Neural crest cell (in vitro differentiated cells): ENCODE measurements around the gene BAIAP2. TPM values are rescaled to one million over a fixed set of nuclear protein-coding genes. Genes with fewer than 3 reads are reported as not detected.
A peak's percentile ranks its signal among the peaks of the same experiment; 100 is the strongest.

Source experiments
- DNase-seq: peaks from one replicate; pipeline ENCODE4 v3.0.0; 2021; ENCODE audit warnings: low read depth, mixed read lengths, low spot score
- H3K27ac Mint-ChIP-seq: one replicate; pipeline ENCODE4 v1.8.0; 2021; ENCODE audit warnings: mild to moderate bottlenecking, mixed read lengths; ENCODE audit not compliant: unreplicated experiment
- H3K27me3 Mint-ChIP-seq: 2 replicates; pipeline ENCODE4 v1.8.0; 2021; ENCODE audit warnings: low read depth, mild to moderate bottlenecking, mixed read lengths
- H3K36me3 Mint-ChIP-seq: 2 replicates; pipeline ENCODE4 v1.8.0; 2021; ENCODE audit warnings: low read depth, mild to moderate bottlenecking, mixed read lengths
- H3K4me1 Mint-ChIP-seq: 2 replicates; pipeline ENCODE4 v1.8.0; 2021; ENCODE audit warnings: mixed read lengths
- H3K4me3 Mint-ChIP-seq: one replicate; pipeline ENCODE4 v1.8.0; 2021; ENCODE audit warnings: mild to moderate bottlenecking, mixed read lengths
- H3K9me3 Mint-ChIP-seq: 2 replicates; pipeline ENCODE4 v1.8.0; 2021; ENCODE audit warnings: mixed read lengths
- CTCF ChIP-seq: fragments of 200-600 bp; sonication (generic); conservative IDR thresholded peaks from 2 replicates; pipeline ENCODE4 v1.5.0; 2021; ENCODE audit warnings: antibody characterized with exemption, mild to moderate bottlenecking
- total RNA-seq: library from RNA; stranded (reverse); gene quantifications from 2 replicates; pipeline ENCODE4 v1.2.1, GENCODE V29; 2021

BAIAP2 gene
- total RNA-seq, 1 donor from 2014 or later = 47.5 TPM

GRCh38 chr17:81161972-81162371 is 127.0 kb downstream of the BAIAP2 start:
- TF ChIP-seq CTCF = no peak
- DNase-seq = no peak
- no peaks in the 10 kb centered on the region for H3K36me3 Mint-ChIP-seq
- no peak overlapping the region for H3K4me3 Mint-ChIP-seq
- H3K4me1 Mint-ChIP-seq = no peaks in the 10 kb centered on the region
- H3K27me3 Mint-ChIP-seq = no peaks in the 10 kb centered on the region
- no peaks in the 10 kb centered on the region for H3K9me3 Mint-ChIP-seq
- H3K27ac Mint-ChIP-seq = no peak overlapping the region

GRCh38 chr17:81162491-81162890 is 127.5 kb downstream of the BAIAP2 start:
- Mint-ChIP-seq H3K4me1 (no peaks in the 10 kb centered on the region), H3K27me3 (peaks cover 2% of the 10 kb centered on the region), H3K9me3 (no peaks in the 10 kb centered on the region), H3K27ac (no peak overlapping the region), H3K4me3 (no peak overlapping the region), H3K36me3 (no peaks in the 10 kb centered on the region)
- no peak for TF ChIP-seq CTCF
- no peak for DNase-seq

GRCh38 chr17:81163051-81163695 is 128.2 kb downstream of the BAIAP2 start:
- Mint-ChIP-seq H3K36me3 (no peaks in the 10 kb centered on the region), H3K27me3 (peaks cover 2% of the 10 kb centered on the region), H3K27ac (no peak overlapping the region), H3K4me1 (no peaks in the 10 kb centered on the region), H3K4me3 (no peak overlapping the region), H3K9me3 (no peaks in the 10 kb centered on the region)
- TF ChIP-seq CTCF = no peak
- no peak for DNase-seq

- Mint-ChIP-seq H3K36me3 (no peaks in the 10 kb centered on the region), H3K4me1 (no peaks in the 10 kb centered on the region), H3K27me3 (peaks cover 2% of the 10 kb centered on the region), H3K9me3 (no peaks in the 10 kb centered on the region), H3K4me3 (peak overlapping the region; percentile 48), H3K27ac (no peak overlapping the region)
- TF ChIP-seq CTCF = no peak
- no peak for DNase-seq
Measured at GRCh38 chr17:81163703-81164370, 128.9 kb downstream of the BAIAP2 start.

- Mint-ChIP-seq H3K27ac (no peak overlapping the region), H3K27me3 (peaks cover 2% of the 10 kb centered on the region), H3K4me3 (peak overlapping the region; percentile 62), H3K9me3 (no peaks in the 10 kb centered on the region), H3K36me3 (no peaks in the 10 kb centered on the region), H3K4me1 (no peaks in the 10 kb centered on the region)
- no peak for TF ChIP-seq CTCF
- DNase-seq = no peak
Measured at GRCh38 chr17:81164371-81165245, 129.7 kb downstream of the BAIAP2 start.
